Gastrocnemius medialis (tissue), 4 donors: ENCODE measurements around the gene KIF16B. TPM values are rescaled to one million over a fixed set of nuclear protein-coding genes. Genes with fewer than 3 reads are reported as not detected.

Source experiments
- ATAC-seq, 2 donors: fragments of 150-250 bp; one replicate each; pipeline ENCODE4 v1.9.1; 2016
- DNase-seq, 2 donors: peaks; one replicate each; pipeline ENCODE4 v3.0.0-alpha.2; 2019
- H3K27ac ChIP-seq, 4 donors: fragments of 200-600 bp; sonication (generic); 1 replicate in 1 of 4; 2 replicates in 3 of 4; pipeline ENCODE4 v1.5.1; 2016 to 2018; ENCODE audit warnings: mild to moderate bottlenecking in 2 of 4, moderate library complexity in 1 of 4
- H3K27me3 ChIP-seq, 3 donors: fragments of 200-600 bp; sonication (generic) in 2 of 3; 1 replicate in 1 of 3; 2 replicates in 2 of 3; pipeline versions ENCODE4 v1.5.1 to v1.6.0; 2016 to 2019; ENCODE audit warnings: mild to moderate bottlenecking in 1 of 3, moderate library complexity in 1 of 3
- H3K36me3 ChIP-seq, 2 donors: fragments of 200-600 bp; sonication (generic) in 1 of 2; one replicate each; pipeline ENCODE4 v1.5.1; 2017 to 2018
- H3K4me1 ChIP-seq, 2 donors: fragments of 200-600 bp; sonication (generic) in 1 of 2; one replicate each; pipeline ENCODE4 v1.5.1; 2016 to 2017; ENCODE audit warnings: mild to moderate bottlenecking in 2 of 2
- H3K4me3 ChIP-seq, 4 donors: fragments of 200-600 bp; sonication (generic) in 3 of 4; 1 replicate in 1 of 4; 2 replicates in 3 of 4; pipeline ENCODE4 v1.5.1; 2016 to 2019; ENCODE audit warnings: mild to moderate bottlenecking in 2 of 4
- H3K9me3 ChIP-seq, 3 donors: fragments of 200-600 bp; sonication (generic) in 2 of 3; 1 replicate in 1 of 3; 2 replicates in 2 of 3; pipeline ENCODE4 v1.5.1; 2016 to 2019
- CTCF ChIP-seq, 5 experiments: fragments of 450-650 bp in 3 of 5; fragments of 200-600 bp in 2 of 5; sonication (generic) in 2 of 5; IDR thresholded peaks in 4 of 5; conservative IDR thresholded peaks in 1 of 5; 1 replicate in 4 of 5; 2 replicates in 1 of 5; pipeline ENCODE4 v1.5.1; 2016 to 2019; ENCODE audit warnings: antibody characterized with exemption in 5 of 5, mild to moderate bottlenecking in 3 of 5, moderate library complexity in 3 of 5
- POLR2A ChIP-seq, 2 donors: fragments of 450-650 bp; IDR thresholded peaks; one replicate each; pipeline ENCODE4 v1.6.1; 2017; ENCODE audit warnings: antibody characterized with exemption in 2 of 2, mild to moderate bottlenecking in 2 of 2, moderate library complexity in 2 of 2
- in situ Hi-C, 4 donors: fragments of 200-750 bp; cut with MboI; loops; one replicate each; pipeline versions ENCODE4 v1.15.0 to v1.8.0; 2017; ENCODE audit warnings: low sequenced_read_pairs in 4 of 4
- intact Hi-C: fragments of 100-400 bp; cut with DNase I; formaldehyde crosslinking; loops from one replicate; pipeline ENCODE4 v1.15.1; 2023; ENCODE audit warnings: low total_unique reads
- total RNA-seq, 4 donors: library from RNA; depleted of rRNA; stranded (reverse); fragments of >200 nt; gene quantifications; one replicate each; pipeline versions ENCODE4 v1.1.0 to v1.2.3, GENCODE V29; 2016

KIF16B gene
- total RNA-seq, 4 donors from 2014 or later = 13.4 to 23.9 (median 20.0) TPM

GRCh38 chr20:16588241-16588640 is 15.0 kb upstream of the KIF16B start:
- in situ Hi-C loops = no loop called here
- intact Hi-C loops = no loop called here
- Histone ChIP-seq H3K9me3 (no peaks in the 10 kb centered on the region), H3K36me3 (no peaks in the 10 kb centered on the region), H3K27me3 (no peaks in the 10 kb centered on the region), H3K4me3 (no peak overlapping the region), H3K27ac (no peak overlapping the region), H3K4me1 (no peaks in the 10 kb centered on the region)
- DNase-seq = no peak
- ATAC-seq = no peak
- no peak for TF ChIP-seq CTCF (IDR thresholded peaks at IDR 0.05 in 4 of 5, conservative IDR thresholded peaks at IDR 0.05 in 1 of 5)
- TF ChIP-seq POLR2A (IDR thresholded peaks at IDR 0.05) = no peak

- DNase-seq = no peak
- Histone ChIP-seq H3K4me1 (no peaks in the 10 kb centered on the region), H3K36me3 (no peaks in the 10 kb centered on the region), H3K27ac (no peak overlapping the region), H3K27me3 (no peaks in the 10 kb centered on the region), H3K9me3 (no peaks in the 10 kb centered on the region), H3K4me3 (no peak overlapping the region)
- intact Hi-C loops (no loop called here), in situ Hi-C loops (no loop called here)
- no peak for ATAC-seq
- TF ChIP-seq POLR2A (IDR thresholded peaks at IDR 0.05) (no peak), CTCF (IDR thresholded peaks at IDR 0.05 in 4 of 5, conservative IDR thresholded peaks at IDR 0.05 in 1 of 5) (no peak)
These were observed 13.8 kb upstream of the KIF16B start for GRCh38 chr20:16587066-16587465.

GRCh38 chr20:16583474-16583873 is 10.2 kb upstream of the KIF16B start:
- Histone ChIP-seq H3K9me3 (no peaks in the 10 kb centered on the region), H3K27me3 (no peaks in the 10 kb centered on the region), H3K4me3 (no peak overlapping the region), H3K4me1 (peaks cover 0 to 6% of the 10 kb centered on the region in 2 donors), H3K36me3 (no peaks in the 10 kb centered on the region), H3K27ac (no peak overlapping the region)
- TF ChIP-seq CTCF (IDR thresholded peaks at IDR 0.05 in 4 of 5, conservative IDR thresholded peaks at IDR 0.05 in 1 of 5) (no peak), POLR2A (IDR thresholded peaks at IDR 0.05) (no peak)
- ATAC-seq (no peak), DNase-seq (no peak)
- intact Hi-C loops (no loop called here), in situ Hi-C loops (no loop called here)

GRCh38 chr20:16581241-16581640 is 8.0 kb upstream of the KIF16B start:
- H3K36me3 ChIP-seq = no peaks in the 10 kb centered on the region
- intact Hi-C loops = no loop called here
- H3K9me3 ChIP-seq = no peaks in the 10 kb centered on the region
- TF ChIP-seq CTCF (IDR thresholded peaks at IDR 0.05 in 4 of 5, conservative IDR thresholded peaks at IDR 0.05 in 1 of 5) (no peak), POLR2A (IDR thresholded peaks at IDR 0.05) (no peak)
- no peak for DNase-seq
- H3K4me1 ChIP-seq = peaks cover 0 to 6% of the 10 kb centered on the region in 2 donors
- no peaks in the 10 kb centered on the region for H3K27me3 ChIP-seq
- ATAC-seq = no peak
- no peak overlapping the region for H3K27ac ChIP-seq
- in situ Hi-C loops = no loop called here
- H3K4me3 ChIP-seq = no peak overlapping the region

- H3K27me3 ChIP-seq = no peaks in the 10 kb centered on the region
- peak overlapping the region in 2 of 4 donors; percentile 8 to 62 for H3K27ac ChIP-seq
- intact Hi-C loops = no loop called here
- TF ChIP-seq POLR2A (IDR thresholded peaks at IDR 0.05) = no peak
- H3K4me1 ChIP-seq = peaks cover 4 to 6% of the 10 kb centered on the region in 2 donors
- no peak for DNase-seq
- no peaks in the 10 kb centered on the region for H3K36me3 ChIP-seq
- in situ Hi-C loops = no loop called here
- no peak for ATAC-seq
- no peak overlapping the region for H3K4me3 ChIP-seq
- no peaks in the 10 kb centered on the region for H3K9me3 ChIP-seq
These were observed 7.4 kb upstream of the KIF16B start for GRCh38 chr20:16580620-16581019.
